NCI-H1105 treated with DMSO at 0.1 percent for 48 hours (cell line): ENCODE results near the gene NBEAL2.
A peak's percentile ranks its signal among the peaks of the same experiment; 100 is the strongest.

Experiments used
- DNase-seq: peaks from one replicate; lab custom pipeline; 2025; lab: John Stamatoyannopoulos, UW

NBEAL2 gene, protein sequence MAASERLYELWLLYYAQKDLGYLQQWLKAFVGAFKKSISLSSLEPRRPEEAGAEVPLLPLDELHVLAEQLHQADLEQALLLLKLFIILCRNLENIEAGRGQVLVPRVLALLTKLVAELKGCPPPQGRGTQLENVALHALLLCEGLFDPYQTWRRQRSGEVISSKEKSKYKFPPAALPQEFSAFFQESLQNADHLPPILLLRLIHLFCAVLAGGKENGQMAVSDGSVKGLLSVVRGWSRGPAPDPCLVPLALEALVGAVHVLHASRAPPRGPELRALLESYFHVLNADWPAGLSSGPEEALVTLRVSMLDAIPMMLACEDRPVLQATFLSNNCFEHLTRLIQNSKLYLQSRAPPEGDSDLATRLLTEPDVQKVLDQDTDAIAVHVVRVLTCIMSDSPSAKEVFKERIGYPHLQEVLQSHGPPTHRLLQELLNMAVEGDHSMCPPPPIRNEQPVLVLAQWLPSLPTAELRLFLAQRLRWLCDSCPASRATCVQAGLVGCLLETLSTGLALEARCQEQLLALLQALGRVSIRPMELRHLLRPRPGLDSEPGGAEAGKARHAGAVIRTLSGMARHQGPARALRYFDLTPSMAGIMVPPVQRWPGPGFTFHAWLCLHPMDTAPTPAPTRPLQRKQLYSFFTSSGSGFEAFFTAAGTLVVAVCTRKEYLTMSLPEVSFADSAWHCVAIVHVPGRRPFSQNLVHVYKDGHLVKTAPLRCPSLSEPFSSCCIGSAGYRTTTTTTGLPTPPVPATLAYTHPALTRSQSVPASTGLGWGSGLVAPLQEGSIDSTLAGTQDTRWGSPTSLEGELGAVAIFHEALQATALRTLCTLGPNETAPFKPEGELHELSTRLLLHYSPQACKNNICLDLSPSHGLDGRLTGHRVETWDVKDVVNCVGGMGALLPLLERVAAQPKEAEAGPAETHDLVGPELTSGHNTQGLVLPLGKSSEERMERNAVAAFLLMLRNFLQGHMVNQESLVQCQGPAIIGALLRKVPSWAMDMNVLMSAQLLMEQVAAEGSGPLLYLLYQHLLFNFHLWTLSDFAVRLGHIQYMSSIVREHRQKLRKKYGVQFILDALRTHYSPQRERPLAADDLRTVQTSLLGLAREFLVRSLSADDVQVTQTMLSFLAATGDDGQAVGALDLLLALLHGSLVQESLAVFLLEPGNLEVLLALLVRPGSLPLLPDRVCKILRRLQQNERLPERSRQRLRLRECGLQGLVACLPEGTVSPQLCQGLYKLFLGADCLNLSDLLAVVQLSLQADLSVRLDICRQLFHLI (N-terminal part only)

DNA sequence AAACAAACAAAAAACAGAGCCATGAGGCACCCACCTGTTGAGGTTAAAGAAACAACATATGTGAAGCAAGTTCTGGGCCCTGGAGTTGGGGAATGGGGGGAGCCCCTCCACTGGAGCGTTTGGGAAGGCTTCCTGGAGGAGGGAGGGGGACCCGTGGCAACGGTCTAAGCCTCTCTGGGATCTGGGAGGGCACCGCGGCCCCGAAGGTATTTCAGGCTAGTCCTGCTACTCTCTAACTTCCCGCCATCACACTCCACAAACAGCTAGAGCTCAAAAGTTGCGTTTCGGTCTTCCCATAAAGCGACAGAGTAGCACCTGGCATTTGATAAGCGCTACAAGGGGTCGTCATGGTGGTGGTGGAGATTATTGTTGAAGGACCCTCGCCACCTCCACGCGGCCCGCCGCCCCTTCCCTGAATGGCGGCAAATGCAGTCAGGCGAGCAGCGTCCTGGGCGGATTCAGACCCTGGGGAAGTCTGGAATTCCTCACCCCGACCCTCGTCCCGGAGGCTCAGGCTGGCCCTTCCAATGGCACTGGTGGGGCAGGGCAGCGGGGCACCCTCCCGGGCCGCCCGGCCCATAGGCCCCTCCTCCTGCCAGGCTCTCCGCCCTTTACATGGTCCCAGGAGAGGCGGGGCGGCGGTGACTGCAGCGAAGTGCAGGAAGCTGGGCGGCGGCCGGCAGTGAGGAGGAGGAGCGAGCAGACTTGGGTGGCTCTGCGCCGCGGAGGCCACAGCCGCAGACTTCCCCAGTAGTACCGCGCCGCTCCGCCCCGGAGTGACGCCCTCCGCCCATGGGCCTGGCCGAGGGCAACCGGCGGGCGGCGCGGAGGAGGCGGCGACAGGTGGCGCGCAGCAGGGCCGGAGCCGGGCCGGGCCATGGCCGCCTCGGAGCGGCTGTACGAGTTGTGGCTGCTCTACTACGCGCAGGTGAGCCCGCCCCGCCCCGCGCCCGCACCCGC lies at the start of gene NBEAL2:
Gene NBEAL2, plus strand, starts transcription at position 682 of the 960 bp plus-strand sequence. Its CDS starts 196 bp downstream, at position 878.
- DNase-seq = peak; percentile 68

DNA sequence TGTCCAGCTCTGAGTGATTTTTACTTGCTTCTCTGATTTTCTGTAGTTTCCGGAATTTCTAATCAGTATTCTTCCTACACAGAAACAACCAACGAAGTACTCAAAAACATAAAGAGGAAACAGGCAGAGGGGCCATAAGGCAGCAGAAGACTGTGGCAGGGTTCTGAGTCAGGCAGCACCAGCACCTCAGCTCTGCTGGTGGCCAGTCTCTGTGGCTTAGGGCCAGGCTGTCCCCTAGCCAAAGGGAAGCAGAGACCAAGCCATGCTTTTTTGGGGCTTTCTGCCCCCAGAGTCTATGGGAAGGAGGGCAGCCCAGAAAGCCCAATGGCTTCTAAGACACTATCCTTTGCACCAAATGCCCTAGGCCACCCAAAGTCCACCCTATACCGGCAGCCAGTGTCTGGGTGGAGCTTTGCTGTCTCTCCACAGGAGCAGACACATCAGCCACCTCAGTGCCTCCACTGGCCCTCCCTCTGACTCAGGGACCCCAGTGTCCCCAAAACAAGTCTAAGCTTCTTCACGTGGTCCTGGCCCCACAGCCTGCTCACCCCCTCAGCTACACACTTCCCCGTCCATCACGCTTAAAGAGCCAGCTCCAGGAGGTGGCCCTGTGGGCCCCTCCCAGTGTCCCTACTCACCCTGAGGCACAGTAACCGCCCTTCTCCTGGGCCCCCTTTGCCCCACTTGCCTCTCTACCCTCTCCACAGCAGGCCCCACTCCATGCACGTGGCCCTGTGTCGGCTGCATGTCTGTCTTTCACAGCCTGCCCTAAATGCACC lies 49.1 kb upstream of the NBEAL2 start:
- no peak for DNase-seq

DNA sequence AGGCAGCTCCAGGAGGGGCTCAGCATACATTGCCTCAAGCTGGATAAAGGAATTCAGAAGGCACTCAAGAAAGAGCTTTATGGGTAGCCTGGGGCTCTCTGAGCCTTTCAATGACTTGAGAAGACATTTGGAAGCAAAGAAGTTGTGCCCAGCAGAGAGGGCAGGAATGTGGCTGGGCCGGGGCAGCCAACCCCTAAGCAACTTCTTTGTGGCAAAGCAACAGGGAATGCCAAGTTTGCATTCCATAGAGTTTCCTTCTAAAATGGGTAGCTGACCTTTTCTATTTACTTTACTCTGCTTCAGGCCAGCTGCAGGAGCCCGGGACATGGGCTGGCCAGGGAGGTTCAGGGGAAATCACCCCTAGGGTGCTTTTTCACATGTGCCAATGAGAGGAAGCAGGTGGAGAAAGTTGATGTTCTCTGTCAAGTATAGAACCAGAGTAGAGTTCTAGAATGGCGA lies 48.5 kb upstream of the NBEAL2 start:
- DNase-seq = no peak

DNA sequence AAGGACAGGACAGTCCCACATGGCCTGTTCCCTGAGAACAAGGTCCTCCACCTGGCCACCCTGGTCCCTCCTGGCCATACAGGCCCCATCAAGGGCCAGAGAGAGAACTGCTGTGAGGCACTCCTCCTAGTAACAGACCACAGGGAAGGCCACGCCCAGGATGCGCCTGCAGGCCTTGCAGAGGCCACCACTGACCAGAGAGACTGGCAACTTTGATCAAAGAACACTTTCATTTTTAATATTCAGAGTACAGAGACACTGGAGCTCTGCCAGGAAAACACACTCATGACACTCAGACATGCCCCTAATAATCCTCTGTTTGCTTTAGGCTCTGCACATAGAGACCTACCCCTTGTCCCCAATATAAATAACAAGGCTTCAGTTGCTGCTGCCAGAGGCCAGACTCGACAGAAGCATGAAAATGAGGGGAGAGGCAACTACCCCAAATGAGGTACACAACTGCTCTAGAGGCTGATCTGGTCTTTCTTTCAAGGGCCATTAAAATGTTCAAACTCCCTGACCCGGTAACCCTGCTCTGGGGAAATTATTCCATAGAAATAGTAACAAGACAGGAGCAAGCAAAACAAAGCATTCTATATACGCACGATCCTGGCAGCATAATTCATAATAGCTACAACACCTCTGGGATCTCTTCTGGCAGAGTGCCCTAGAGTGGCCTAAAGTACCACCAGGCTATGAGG lies 47.7 kb upstream of the NBEAL2 start:
- peak; percentile 81 for DNase-seq

DNA sequence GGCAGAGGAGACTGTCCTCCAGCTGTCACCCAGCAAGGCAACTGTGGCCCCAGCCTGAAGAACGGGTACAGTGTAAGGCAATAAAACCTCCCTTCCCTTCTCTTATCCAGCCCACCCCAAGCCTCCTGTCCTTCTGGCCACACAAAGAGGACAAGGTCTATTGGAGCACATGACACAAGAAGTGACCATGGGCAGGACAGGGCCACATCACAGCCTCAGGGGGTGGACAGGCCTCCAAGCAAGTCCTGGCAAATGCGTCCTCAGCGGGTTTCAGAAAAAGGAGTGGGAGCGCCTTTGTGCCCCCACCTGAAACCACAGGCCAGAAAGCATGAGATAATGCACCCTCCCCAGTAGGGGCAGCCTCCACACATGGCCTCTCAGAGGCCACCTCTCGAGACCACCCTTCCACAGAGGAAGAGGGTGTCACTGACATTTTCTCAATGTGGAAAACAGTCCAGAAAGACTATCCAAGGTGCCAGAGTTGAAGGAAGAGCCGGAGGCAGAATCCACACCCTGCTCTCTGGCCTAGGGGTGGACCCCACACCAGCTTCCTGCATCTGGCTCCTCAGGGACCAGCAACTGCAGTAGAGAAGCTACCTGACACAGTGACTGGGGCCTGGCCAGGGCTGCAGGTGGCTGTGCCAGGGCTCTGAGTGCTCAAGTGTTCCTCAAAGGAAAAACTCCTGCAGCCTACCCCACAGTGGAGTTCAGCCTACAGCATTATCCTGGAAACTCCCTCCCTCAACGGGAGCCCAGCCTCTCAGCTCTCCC lies 46.8 kb upstream of the NBEAL2 start:
- no peak for DNase-seq

DNA sequence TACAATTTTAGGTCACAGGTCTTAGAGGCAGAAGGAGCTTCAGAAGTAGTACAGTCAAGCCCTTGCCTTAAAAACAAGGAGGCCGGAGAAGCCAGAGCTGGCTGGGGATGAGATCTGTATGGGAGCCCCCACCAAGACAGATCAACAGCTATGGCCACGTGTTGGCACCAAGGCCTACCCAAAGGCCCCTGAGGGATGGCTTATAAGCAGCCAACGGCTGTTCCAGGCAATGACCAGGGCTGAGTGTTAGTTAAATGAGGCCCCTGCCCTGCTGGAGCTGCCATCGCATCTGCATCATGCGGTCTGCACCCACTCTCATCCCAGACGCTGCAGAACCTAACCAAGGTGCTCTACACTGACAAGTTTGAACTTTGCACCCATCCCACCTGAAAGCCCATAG lies 46.2 kb upstream of the NBEAL2 start:
- no peak for DNase-seq

DNA sequence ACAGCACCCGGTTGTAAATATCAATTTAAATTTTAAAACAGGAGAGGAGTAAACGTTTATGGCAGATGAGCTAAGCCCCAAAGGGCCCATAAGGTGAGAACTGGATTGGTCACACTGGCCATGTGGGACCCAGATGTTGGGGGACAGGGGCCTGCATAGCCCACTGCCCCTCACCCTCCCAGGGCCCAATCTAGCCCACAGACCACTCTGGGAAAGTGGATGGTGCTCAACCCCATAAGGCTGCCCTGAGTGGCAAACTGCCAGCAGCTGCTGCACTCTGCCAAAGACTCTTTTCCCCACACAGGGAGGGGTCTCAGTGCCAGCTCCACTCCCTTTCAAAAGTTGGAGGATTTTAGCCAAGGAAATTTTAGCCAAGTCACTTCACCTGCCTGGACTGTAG lies 45.4 kb upstream of the NBEAL2 start:
- no peak for DNase-seq

DNA sequence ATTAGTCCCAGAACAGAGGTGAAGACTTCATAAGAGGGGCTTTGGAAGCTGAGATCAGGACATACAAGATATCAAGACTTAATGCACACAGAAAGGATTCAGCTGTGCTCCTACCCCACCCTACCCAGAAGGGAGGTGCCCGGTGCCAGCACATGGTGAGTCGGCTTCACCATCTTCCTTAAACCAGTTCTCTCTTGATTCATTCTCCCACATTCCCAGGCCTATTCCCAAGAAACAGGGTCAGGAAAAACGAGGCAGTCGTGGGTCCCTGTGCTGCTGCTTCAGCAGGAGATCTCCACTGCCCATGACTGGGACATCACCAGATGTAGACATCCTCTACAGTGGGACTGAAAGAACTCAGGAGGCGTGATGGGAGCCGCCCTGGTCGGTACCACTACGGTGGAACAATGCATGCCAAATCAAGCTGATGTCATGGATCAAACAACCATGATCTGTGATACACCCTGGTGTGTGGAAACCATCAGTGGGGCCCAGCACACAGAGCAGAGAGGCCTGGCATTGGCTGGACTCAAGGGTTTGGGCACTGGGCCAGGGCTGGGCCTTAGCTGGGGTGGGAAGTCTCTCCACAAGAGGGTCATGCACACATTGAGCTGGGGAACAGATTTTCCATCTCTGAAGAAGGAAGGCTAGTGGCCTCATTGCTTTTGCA lies 44.8 kb upstream of the NBEAL2 start:
- no peak for DNase-seq

DNA sequence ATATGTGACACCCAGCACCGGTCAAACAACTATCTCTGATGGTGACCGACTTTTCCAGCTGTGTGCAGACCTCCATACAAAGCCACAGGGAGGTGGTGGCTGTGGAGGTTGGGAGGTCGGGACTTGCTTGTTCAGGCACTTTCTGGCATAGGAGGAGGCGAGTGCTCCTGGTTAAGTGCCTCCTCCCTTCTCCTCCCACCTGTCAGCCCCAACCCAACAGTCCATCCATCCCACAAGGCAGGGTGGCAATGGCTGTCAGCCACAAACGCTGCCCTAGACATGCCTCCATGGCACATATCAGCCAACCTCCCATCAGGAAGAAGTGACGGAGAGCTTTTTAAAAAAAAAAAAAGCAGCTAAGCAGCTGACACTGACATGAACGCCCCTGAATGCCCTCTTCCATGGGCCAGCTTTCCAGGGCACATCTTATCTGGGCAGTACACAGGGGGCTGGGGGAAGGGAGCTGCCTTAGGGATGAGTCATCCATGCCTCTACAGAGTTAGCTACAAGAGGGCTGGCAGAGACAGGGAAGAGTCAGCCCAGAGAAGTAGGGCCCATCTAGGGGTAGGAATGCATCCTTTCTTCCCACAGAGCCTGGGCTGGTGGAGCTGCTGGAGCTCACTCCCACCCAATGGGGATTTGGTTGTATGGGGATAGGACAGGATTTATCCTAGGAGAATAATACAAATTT lies 44.2 kb upstream of the NBEAL2 start:
- no peak for DNase-seq

DNA sequence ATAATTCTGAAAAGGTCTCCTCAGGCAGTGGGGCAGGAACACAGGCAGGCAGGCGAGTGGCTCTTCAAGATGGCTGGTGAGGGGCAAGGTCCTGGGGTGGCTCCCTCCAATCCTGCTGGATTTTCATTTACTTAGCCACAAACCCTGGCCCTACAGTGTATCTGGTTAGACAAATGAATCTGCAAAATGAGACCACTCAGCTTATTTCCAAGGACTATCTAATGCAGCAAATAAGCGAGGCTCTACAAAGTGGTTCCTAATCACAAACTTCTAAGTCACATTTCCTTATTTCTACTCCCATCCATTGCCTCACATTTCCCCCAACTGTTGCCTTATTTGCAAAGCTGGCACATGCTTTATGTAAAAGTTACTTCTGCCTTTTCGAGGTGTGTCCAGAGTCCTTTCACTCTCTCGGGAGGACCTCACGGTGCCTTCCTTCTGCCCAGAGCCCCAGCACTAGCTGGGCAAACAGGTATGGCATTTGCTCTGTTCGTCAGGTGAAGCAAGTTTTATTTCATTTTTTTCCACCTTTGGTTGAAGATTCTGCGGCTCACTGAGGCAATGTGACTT lies 43.4 kb upstream of the NBEAL2 start:
- no peak for DNase-seq

DNA sequence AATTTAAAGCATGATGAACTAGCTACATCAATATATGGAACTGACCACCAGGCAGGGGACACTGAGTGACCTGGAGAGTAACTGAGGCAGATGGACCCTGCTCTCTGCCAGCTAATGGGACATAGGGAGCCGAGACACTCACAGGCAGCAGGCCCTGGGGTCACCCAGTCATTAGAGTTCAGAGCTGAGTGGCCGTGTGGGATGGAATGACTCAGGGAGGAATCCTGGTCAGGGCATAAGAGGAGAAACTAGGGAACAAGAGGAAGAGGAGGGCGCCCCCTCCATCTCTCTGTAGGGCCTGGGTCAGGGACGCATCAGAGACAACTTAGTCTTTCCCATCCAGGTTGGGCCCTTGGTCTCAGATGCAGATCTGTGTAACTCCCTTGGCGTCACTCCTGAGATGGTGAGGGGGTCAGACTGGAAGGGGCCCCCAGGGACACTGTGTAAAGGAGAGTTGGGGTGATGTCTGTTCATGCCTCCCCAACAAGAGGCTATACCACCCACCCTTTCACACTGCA lies 42.7 kb upstream of the NBEAL2 start:
- DNase-seq = no peak

DNA sequence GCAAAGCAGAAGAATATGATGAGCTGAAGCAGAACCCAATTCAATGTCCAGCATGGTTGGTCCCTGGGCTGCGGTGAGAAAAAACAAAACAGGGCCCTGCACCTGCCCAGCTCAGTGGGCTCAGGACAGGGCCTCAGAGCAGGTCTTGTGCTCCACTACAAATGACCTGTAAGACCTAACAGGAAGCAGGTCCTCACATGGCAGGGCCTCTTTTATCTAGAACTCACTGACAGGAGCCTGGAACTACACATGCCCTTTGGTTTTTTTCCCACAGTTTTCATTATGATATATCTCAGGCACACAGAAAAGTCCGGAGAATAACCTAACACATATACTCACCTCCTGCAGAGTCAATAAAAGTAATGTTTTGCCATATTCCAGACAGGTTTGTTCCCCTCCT lies 41.3 kb upstream of the NBEAL2 start:
- DNase-seq = no peak

DNA sequence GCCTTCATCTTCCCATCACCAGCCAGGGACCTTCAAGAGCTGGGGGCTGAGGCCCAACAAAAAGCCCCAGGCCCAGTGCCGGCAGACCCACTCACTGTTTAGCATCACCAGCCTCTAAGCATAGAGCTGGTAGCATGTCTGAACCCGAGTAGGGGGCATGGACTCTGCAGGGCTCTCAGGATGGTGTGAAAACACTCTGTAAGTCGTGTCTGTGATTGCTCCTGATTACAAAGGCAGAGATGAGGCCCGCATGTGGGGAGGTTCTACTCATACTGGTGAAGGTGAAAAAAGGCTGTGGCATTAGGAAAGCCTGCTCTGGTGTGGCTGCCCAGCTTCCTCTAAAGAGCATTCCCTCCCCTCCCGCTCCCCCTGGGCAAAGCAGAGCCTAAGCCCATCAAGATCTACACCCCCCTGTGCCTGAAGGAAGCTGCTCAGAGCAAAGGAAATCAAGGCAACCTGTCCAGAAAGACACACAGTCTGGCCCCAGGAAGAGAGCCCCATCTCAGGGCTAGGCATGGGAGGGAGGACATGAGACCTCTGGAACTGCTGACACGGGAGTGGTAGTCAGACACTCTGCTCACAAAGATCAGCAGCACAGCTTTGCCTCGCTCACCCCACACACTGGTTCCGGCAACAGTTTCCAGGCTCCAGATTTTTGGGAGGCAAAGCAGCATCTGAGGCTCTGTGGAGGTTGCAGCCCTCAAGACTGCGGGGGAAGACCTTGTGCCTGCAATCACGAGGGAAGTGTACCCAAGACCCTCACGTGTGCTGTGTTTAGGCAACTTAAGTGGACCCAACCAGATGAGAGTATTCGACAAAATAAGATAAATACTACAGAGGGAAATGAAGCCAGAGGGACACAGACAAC lies 39.7 kb upstream of the NBEAL2 start:
- DNase-seq = no peak

DNA sequence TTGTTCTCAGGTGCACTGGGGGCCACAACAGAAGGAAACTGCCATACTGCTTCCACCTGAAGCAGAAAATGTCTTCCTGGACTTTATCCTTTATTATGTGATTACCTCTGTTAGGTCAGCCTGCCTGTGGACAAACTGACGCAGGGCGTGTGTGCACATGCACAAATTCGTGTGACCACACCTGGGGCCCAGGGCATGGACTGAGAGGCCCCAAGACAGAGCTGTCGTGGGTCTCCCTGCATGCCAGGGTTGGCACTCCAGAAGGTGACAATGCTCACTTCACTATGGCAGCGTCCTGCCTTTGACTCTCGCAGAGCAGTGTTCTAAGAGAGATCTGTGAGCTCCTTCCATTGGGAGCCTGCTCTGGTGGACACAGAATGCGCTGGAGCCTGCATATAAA lies 37.4 kb upstream of the NBEAL2 start:
- DNase-seq = no peak

DNA sequence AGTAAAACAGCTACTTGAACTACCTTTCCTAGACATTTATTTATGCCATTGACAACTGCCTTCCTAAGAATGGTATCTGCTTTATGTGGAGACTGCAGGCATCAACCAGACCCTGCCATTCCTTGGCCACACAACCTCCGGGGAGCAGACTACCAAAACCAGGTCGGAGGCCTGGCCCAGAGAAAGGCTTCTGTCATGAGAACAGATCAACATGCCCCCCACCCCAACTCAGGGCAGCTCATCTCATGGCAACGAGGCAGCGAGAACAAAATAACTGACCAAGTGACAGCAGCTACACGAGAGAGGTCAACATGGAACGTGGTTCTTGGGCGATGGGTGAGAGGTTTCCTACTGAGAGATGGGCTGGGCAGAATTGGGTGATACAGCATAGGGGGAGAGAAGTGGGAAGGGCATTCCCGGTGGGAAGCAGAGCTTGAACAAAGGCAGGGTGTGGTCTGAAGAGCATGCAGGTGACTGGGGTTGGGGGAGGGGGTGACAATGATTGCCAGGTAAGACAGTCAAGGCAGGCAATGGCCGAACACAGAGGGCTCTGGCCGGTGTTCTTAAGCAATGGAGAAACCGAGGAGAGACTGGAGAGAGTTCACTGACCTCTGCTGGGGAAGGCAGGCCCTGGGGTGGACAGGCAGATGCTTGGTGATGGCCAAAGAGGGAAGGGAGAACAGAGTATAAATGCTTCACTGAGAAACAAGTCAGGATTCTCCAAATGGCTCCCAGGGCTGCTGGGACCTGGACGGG lies 36.8 kb upstream of the NBEAL2 start:
- DNase-seq = no peak
